Lower lobe of right lung (tissue), 2 donors: ENCODE results near the gene HOMER1. TPM values are rescaled to one million over a fixed set of nuclear protein-coding genes. Genes with fewer than 3 reads are reported as not detected.

Source experiments
- ATAC-seq, 2 donors: fragments of 200-7000 bp; cut with Tn5 transposase; one replicate each; pipeline ENCODE4 v1.9.1; 2020 to 2022; ENCODE audit warnings: mild to moderate bottlenecking in 2 of 2, moderate library complexity in 2 of 2
- DNase-seq: peaks from one replicate; pipeline ENCODE4 v3.0.0-alpha.2; 2020
- H3K27ac ChIP-seq: fragments of 200-600 bp; one replicate; pipeline ENCODE4 v1.8.0; 2022
- H3K27me3 ChIP-seq: fragments of 200-600 bp; one replicate; pipeline ENCODE4 v1.8.0; 2022; ENCODE audit warnings: low read depth
- H3K36me3 ChIP-seq: fragments of 200-600 bp; one replicate; pipeline ENCODE4 v1.8.0; 2022; ENCODE audit warnings: mild to moderate bottlenecking
- H3K4me1 ChIP-seq: fragments of 200-600 bp; one replicate; pipeline ENCODE4 v1.8.0; 2022
- H3K4me3 ChIP-seq: fragments of 200-600 bp; one replicate; pipeline ENCODE4 v1.8.0; 2022; ENCODE audit warnings: mild to moderate bottlenecking
- H3K9me3 ChIP-seq: fragments of 200-600 bp; one replicate; pipeline ENCODE4 v1.8.0; 2022
- CTCF ChIP-seq: fragments of 200-600 bp; IDR thresholded peaks from one replicate; pipeline ENCODE4 v1.8.0; 2022; ENCODE audit warnings: antibody characterized with exemption, mild to moderate bottlenecking
- intact Hi-C: fragments of 100-400 bp; cut with DNase I; formaldehyde crosslinking; loops from one replicate; pipeline ENCODE4 v1.11.0; 2022
- total RNA-seq: library from RNA; stranded (reverse); fragmentation: NEBNext Ultra II Directional; extraction: Animal tissue kit (Norgen Biotek cat#: 25700); gene quantifications from one replicate; pipeline ENCODE4 v1.2.1, GENCODE V29; 2021
- donor health status: DM: no; HTN: yes; CAD: no; lungs with severe emphysema.

HOMER1 gene
- total RNA-seq, 1 donor from 2014 or later = 6.9 TPM

DNA sequence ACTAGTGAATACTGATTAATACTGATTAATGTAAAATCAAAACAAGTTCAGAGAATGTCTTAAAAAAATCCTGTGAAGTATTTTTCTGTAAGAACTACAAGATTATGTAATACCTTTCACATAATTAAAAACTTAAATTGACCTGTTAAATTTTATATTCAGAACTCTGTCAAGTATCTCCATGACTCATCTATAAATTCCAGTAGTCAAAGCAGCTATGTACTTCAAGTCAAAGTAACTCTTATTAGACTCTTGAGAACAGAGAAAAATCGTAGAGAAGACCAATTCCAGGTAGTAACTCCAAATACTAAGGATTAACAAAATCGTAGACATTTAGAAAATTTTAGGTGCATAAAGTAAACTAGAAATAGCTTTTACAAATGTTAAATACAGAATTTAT lies 77.1 kb downstream of the HOMER1 start:
- DNase-seq = no peak
- no peak overlapping the region for H3K27ac ChIP-seq
- no peaks in the 10 kb centered on the region for H3K9me3 ChIP-seq
- no peaks in the 10 kb centered on the region for H3K36me3 ChIP-seq
- H3K4me3 ChIP-seq = no peak overlapping the region
- intact Hi-C loops = no loop called here
- H3K4me1 ChIP-seq = no peaks in the 10 kb centered on the region
- TF ChIP-seq CTCF = no peak
- peak in 1 of 2 donors; percentile 70 for ATAC-seq
- no peaks in the 10 kb centered on the region for H3K27me3 ChIP-seq

DNA sequence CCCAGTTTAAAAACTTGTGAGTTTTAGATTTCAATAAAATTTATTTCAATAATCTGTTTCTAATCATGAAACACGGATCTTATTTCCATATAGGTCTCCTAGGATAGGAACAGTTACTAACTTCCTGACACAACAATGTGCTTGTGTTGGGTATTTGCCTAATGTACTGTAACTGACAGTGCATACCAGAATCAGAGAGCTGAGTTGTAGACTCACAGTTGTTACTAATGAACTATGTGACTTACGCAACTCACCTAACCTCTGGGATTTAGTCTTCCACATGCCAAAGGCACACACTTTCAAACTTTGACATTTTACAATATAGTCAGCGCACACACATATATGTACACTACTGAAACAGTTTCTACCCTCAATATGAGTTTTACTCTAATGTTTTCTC lies 77.7 kb downstream of the HOMER1 start:
- H3K4me1 ChIP-seq = no peaks in the 10 kb centered on the region
- H3K4me3 ChIP-seq = no peak overlapping the region
- H3K9me3 ChIP-seq = no peaks in the 10 kb centered on the region
- DNase-seq (no peak), ATAC-seq (peak in 1 of 2 donors; percentile 70)
- TF ChIP-seq CTCF = no peak
- no peaks in the 10 kb centered on the region for H3K27me3 ChIP-seq
- intact Hi-C loops = no loop called here
- H3K36me3 ChIP-seq = no peaks in the 10 kb centered on the region
- H3K27ac ChIP-seq = no peak overlapping the region

- no peak for ATAC-seq
- no peaks in the 10 kb centered on the region for H3K27me3 ChIP-seq
- intact Hi-C loops = no loop called here
These were observed 83.7 kb downstream of the HOMER1 start for GRCh38 chr5:79430196-79430595.

GRCh38 chr5:79423296-79423695 lies 90.6 kb downstream of the HOMER1 start:
- TF ChIP-seq CTCF = no peak
- intact Hi-C loops = no loop called here
- no peaks in the 10 kb centered on the region for H3K4me1 ChIP-seq
- no peaks in the 10 kb centered on the region for H3K27me3 ChIP-seq
- H3K4me3 ChIP-seq = no peak overlapping the region
- no peaks in the 10 kb centered on the region for H3K9me3 ChIP-seq
- no peaks in the 10 kb centered on the region for H3K36me3 ChIP-seq
- DNase-seq (no peak), ATAC-seq (no peak)
- no peak overlapping the region for H3K27ac ChIP-seq

More at GRCh38 chr5:79430196-79430595, 83.7 kb downstream of the HOMER1 start:
- Histone ChIP-seq H3K4me3 (no peak overlapping the region), H3K4me1 (no peaks in the 10 kb centered on the region), H3K9me3 (no peaks in the 10 kb centered on the region), H3K36me3 (no peaks in the 10 kb centered on the region), H3K27ac (no peak overlapping the region)
- TF ChIP-seq CTCF = no peak
- DNase-seq = no peak

DNA sequence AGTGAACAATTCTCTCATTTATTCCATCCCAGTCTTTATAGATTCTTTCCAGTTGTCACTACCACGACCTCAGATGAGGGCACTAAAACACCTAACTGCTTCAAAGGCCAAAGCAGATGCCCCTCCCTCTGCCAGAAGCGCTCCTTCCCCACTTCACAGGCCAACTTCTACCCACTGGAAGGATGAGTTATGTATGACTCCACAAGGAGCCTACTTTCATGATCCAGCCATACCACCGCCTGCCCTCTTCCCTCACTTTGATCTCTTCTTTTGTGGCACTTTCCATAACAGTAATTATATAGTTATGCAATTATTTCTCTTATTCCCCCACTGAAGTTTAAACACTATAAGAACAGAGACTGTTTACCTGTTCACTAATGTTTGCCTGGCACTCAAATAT lies 93.7 kb downstream of the HOMER1 start:
- no peaks in the 10 kb centered on the region for H3K9me3 ChIP-seq
- DNase-seq = no peak
- no peaks in the 10 kb centered on the region for H3K27me3 ChIP-seq
- H3K36me3 ChIP-seq = no peaks in the 10 kb centered on the region
- no peaks in the 10 kb centered on the region for H3K4me1 ChIP-seq
- H3K27ac ChIP-seq = no peak overlapping the region
- intact Hi-C loops = no loop called here
- no peak for ATAC-seq
- H3K4me3 ChIP-seq = no peak overlapping the region
- TF ChIP-seq CTCF = no peak

- Histone ChIP-seq H3K36me3 (no peaks in the 10 kb centered on the region), H3K27me3 (no peaks in the 10 kb centered on the region), H3K4me1 (no peaks in the 10 kb centered on the region), H3K27ac (no peak overlapping the region), H3K9me3 (no peaks in the 10 kb centered on the region), H3K4me3 (no peak overlapping the region)
- no peak for TF ChIP-seq CTCF
- DNase-seq = no peak
- intact Hi-C loops = no loop called here
- ATAC-seq = no peak
These were observed 95.7 kb downstream of the HOMER1 start for GRCh38 chr5:79418276-79418675.
